ENCODE measurements around the gene EQTN. TPM values are rescaled to one million over a fixed set of nuclear protein-coding genes. Genes with fewer than 3 reads are reported as not detected.

The EQTN gene
- total RNA-seq, 4 donors from 2014 or later, result 0.97 TPM; not detected in 3

DNA sequence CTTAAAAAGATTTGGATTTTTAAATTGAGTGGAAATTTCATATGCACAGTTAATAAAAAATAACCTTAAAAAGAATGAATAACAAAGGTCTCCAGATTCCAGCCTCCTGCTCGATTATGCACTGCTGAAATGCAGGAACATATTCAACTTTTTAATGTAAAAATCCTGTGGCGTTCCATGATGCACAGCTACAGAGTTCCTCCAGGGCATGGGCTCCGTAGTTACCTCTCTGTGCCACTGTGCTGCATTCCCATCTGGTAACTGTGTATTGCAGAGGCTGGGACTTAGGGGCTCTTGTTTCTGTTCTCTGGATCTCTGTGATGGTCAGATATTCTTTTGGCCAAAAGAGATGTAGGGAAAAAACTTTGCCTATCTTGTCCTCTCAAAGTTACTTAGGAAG, 31.5 kb upstream of the EQTN start:
- Histone ChIP-seq H3K27ac (no peak overlapping the region), H3K36me3 (peaks cover 6% of the 10 kb centered on the region), H3K9me3 (no peaks in the 10 kb centered on the region), H3K4me3 (no peak overlapping the region), H3K27me3 (no peaks in the 10 kb centered on the region), H3K4me1 (peaks cover 5% of the 10 kb centered on the region)
- no peak for DNase-seq (ENCODE audit: low spot score in 2 of 2)
- 62% methylated on average over 3 of the region's 3 CpGs for WGBS
- TF ChIP-seq, protein P1, sequence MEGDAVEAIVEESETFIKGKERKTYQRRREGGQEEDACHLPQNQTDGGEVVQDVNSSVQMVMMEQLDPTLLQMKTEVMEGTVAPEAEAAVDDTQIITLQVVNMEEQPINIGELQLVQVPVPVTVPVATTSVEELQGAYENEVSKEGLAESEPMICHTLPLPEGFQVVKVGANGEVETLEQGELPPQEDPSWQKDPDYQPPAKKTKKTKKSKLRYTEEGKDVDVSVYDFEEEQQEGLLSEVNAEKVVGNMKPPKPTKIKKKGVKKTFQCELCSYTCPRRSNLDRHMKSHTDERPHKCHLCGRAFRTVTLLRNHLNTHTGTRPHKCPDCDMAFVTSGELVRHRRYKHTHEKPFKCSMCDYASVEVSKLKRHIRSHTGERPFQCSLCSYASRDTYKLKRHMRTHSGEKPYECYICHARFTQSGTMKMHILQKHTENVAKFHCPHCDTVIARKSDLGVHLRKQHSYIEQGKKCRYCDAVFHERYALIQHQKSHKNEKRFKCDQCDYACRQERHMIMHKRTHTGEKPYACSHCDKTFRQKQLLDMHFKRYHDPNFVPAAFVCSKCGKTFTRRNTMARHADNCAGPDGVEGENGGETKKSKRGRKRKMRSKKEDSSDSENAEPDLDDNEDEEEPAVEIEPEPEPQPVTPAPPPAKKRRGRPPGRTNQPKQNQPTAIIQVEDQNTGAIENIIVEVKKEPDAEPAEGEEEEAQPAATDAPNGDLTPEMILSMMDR (IDR thresholded peaks at IDR 0.05), result no peak
- TF ChIP-seq POLR2AphosphoS5 (IDR thresholded peaks at IDR 0.05), result no peak
- TF ChIP-seq POLR2A (IDR thresholded peaks at IDR 0.05), result no peak
- TF ChIP-seq EP300 (IDR thresholded peaks at IDR 0.05), result no peak

DNA sequence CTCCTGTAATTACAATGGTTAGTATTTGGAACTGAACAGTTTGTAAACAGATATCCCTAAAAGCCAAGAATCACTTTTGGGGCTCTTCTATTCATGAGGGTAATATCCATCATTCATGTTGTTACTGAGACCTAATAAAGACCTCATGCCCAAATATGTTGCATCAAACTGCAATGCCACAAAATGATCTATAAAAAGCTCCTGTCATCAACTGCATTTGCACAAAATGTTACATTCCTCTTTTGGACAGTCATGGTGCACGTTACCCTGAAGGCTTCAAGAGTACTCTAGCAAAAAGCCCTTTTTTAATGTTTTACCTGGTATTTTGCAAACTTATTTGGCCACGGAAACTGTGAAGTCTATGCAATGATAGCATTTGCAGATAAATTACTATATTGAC, 14.2 kb upstream of the EQTN start:
- DNase-seq (ENCODE audit: low spot score in 2 of 2), result no peak
- H3K9me3 ChIP-seq, result no peaks in the 10 kb centered on the region
- H3K27me3 ChIP-seq, result no peaks in the 10 kb centered on the region
- no peak for TF ChIP-seq POLR2A (IDR thresholded peaks at IDR 0.05)
- TF ChIP-seq, protein P1 (IDR thresholded peaks at IDR 0.05), result no peak
- no peak for TF ChIP-seq EP300 (IDR thresholded peaks at IDR 0.05)
- no peak for TF ChIP-seq POLR2AphosphoS5 (IDR thresholded peaks at IDR 0.05)
- H3K4me1 ChIP-seq, result no peaks in the 10 kb centered on the region
- no peaks in the 10 kb centered on the region for H3K36me3 ChIP-seq
- no peak overlapping the region for H3K4me3 ChIP-seq
- H3K27ac ChIP-seq, result no peak overlapping the region
- WGBS, result 89% methylated on average over 2 of the region's 2 CpGs

DNA sequence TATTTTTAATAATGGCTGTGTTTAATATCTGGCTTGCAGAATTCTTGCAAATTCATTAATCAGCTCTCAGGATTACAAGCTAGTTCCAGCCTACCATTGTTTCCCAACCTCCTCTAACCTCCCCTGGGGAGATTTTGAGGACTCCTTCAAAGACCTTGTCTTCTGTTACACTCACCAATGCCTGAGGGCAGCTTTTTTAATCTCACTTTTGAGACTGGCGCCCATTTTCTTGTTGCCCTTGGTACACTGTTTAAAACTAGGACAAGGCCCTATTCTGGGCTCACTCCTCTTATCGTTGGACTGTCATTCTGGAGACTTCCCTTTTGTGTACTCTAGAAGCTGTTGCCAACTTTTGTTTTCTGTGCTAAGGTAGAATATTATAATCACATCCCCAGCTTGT, 13.6 kb upstream of the EQTN start:
- WGBS, result 70% methylated on average over 2 of the region's 2 CpGs
- H3K9me3 ChIP-seq, result no peaks in the 10 kb centered on the region
- no peak overlapping the region for H3K27ac ChIP-seq
- no peak overlapping the region for H3K4me3 ChIP-seq
- H3K4me1 ChIP-seq, result no peaks in the 10 kb centered on the region
- DNase-seq (ENCODE audit: low spot score in 2 of 2), result no peak
- no peaks in the 10 kb centered on the region for H3K27me3 ChIP-seq
- TF ChIP-seq POLR2AphosphoS5 (IDR thresholded peaks at IDR 0.05) (no peak), POLR2A (IDR thresholded peaks at IDR 0.05) (no peak), EP300 (IDR thresholded peaks at IDR 0.05) (no peak)
- TF ChIP-seq, protein P1 (IDR thresholded peaks at IDR 0.05), result no peak
- no peaks in the 10 kb centered on the region for H3K36me3 ChIP-seq

DNA sequence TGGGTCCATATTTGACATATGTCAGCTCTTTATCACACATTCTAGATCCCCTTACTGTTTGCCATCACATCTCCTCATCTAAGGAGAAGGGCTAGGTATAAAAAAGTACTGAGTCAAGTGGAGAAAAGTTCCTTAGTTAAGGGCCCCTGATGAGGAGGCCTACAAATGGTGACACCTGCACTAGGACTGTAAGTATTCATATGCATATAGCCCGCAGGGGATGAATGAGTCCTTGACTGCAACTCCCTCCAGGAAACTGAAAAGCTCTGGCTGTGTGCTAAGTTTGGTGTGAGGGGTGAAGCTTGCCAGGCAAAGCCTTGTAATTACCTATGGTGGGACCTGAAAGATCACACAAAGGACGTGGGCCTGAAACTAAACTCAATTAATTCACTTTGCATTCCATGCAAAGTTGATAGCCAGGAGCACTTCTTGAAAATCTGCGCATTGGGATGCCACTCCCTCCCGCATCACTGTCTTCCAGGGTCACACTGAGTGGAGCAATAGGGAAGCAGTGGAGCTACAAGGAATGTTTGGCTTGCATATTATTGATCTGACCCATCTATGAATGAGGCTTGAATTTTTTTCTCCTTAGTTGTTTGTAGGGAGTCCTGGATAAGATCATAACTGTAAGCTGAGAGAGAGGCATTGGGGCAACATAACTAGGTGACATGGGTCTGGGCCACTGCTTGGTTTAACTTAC, 11.9 kb upstream of the EQTN start:
- TF ChIP-seq POLR2AphosphoS5 (IDR thresholded peaks at IDR 0.05), result no peak
- TF ChIP-seq, protein P1 (IDR thresholded peaks at IDR 0.05), result no peak
- no peak for TF ChIP-seq POLR2A (IDR thresholded peaks at IDR 0.05)
- no peak for TF ChIP-seq EP300 (IDR thresholded peaks at IDR 0.05)
- H3K4me3 ChIP-seq, result no peak overlapping the region
- 87% methylated on average over 4 of the region's 4 CpGs for WGBS
- H3K27me3 ChIP-seq, result no peaks in the 10 kb centered on the region
- no peaks in the 10 kb centered on the region for H3K36me3 ChIP-seq
- H3K27ac ChIP-seq, result no peak overlapping the region
- no peaks in the 10 kb centered on the region for H3K4me1 ChIP-seq
- no peak for DNase-seq (ENCODE audit: low spot score in 2 of 2)
- no peaks in the 10 kb centered on the region for H3K9me3 ChIP-seq

DNA sequence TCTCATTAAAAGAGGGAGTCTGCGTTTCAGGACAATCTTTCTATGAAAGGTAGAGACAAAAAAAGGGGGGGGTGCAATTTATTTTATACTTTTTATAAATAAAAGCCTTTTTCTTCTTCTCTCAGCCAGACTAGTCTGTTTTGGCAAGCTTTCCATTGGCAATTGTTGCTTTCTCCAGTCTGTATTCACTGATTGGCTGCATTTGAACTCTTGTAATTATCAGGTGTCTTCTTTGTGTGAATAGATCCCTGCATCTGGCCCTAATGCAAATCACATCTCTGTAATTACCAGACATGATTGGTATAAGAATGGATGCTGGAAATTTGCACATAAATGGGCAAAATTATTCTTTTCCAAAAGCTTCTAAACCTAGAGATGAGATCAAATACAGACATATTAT, 7.6 kb upstream of the EQTN start:
- no peaks in the 10 kb centered on the region for H3K36me3 ChIP-seq
- TF ChIP-seq POLR2A (IDR thresholded peaks at IDR 0.05) (no peak), POLR2AphosphoS5 (IDR thresholded peaks at IDR 0.05) (no peak), EP300 (IDR thresholded peaks at IDR 0.05) (no peak)
- TF ChIP-seq, protein P1 (IDR thresholded peaks at IDR 0.05), result no peak
- no peaks in the 10 kb centered on the region for H3K27me3 ChIP-seq
- WGBS, result 78% methylated on average over 1 of the region's 1 CpG
- no peak overlapping the region for H3K4me3 ChIP-seq
- no peak overlapping the region for H3K27ac ChIP-seq
- no peaks in the 10 kb centered on the region for H3K9me3 ChIP-seq
- DNase-seq (ENCODE audit: low spot score in 2 of 2), result no peak
- H3K4me1 ChIP-seq, result no peaks in the 10 kb centered on the region

Data from suprapubic skin (tissue), 4 donors.